LNCAP (cell line): ENCODE measurements around the gene DLGAP4.

Source experiments
- TF ChIP-seq, protein P1 (sequence below): fragments of 450-650 bp; IDR thresholded peaks from 2 replicates; pipeline ENCODE4 v1.5.1; 2017; ENCODE audit warnings: mild to moderate bottlenecking

Gene DLGAP4

DNA sequence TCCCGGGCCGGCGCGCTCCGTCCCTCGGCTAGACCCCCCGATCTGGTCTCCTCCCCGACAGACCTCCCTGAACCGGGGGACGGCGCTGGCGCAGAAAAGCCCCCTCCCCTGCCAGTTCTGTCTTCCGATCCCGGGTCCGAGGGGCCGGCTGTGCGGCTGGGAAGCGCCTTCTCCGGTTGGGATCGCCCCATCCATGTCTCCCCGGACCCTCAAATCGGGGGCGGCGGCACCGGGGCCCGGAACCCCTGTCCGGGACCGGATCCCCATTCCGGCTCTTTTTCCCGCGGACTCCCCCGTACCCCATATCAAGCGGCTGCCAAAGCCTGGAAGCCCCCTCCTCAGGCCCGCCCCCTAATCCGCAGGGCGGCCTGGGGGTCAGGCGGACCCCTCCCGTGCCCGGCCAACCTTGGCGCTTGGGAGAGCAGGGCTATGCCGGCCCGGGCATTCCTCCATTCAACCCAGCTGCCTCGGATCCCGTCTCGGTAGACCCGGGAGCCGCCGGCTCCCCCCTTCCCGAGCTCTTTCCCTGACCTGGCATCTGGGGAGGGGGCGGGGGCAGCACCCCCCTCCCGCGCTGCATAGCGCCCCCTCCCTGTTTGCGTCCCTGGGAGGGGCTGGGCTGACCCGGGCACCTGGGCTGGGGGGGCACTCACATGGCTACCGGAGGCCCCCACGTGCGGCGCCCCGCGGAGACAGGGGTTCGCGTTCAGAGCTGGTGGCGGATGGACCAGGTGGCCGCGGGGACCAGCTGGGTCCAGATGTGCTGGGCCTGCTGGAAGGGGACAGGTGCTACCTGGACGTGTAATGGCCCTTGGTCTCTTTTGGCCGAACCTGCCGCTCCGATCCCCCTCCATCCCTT is 643 bp downstream of the DLGAP4 start:
- TF ChIP-seq, protein P1, sequence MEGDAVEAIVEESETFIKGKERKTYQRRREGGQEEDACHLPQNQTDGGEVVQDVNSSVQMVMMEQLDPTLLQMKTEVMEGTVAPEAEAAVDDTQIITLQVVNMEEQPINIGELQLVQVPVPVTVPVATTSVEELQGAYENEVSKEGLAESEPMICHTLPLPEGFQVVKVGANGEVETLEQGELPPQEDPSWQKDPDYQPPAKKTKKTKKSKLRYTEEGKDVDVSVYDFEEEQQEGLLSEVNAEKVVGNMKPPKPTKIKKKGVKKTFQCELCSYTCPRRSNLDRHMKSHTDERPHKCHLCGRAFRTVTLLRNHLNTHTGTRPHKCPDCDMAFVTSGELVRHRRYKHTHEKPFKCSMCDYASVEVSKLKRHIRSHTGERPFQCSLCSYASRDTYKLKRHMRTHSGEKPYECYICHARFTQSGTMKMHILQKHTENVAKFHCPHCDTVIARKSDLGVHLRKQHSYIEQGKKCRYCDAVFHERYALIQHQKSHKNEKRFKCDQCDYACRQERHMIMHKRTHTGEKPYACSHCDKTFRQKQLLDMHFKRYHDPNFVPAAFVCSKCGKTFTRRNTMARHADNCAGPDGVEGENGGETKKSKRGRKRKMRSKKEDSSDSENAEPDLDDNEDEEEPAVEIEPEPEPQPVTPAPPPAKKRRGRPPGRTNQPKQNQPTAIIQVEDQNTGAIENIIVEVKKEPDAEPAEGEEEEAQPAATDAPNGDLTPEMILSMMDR, result no peak

DNA sequence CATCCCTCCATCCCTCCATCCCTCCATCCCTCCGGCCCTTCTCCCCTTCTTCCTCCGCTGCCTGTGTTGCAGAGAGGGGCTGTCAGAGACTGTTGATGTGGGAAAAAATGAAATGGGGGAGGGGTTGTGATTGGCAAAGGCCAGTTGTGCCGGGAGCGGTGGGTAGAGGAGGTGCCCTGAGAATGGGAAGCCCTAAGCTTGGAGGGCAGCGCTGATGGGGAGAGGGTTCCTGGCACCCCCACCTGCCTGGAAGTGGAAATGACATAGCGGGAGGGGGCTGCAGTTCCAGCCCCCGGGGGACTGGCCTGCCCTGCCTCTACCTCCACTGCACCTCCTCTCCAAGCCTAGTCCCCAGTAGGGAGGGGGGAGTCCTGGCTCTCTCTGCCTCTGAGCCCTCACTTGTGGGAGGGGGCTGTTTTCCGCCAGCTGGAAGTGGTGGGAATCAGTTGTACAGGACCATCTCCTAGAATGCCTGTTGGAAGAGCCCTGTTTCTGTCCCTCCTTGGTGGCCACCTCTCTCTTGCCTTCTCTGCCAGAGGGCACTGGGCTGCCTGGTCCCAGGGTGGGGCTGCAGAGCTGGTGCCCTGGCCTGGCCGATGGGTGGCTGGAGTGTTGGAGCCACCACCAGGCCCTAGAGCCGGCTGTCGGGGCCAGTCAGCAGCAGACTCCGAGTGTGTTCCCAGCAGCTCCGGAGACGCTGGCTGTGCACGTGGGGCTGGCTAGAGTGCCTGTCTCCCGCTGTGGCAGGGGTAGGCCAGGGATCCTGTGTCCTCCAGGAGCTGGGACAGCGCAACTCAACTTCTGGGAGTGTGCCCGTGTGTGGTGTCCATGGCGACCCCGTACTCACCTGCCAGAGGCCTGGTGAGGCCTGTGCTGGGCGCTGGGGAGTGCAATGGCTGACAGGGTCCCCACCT is 1.5 kb downstream of the DLGAP4 start:
- TF ChIP-seq, protein P1, result no peak

DNA sequence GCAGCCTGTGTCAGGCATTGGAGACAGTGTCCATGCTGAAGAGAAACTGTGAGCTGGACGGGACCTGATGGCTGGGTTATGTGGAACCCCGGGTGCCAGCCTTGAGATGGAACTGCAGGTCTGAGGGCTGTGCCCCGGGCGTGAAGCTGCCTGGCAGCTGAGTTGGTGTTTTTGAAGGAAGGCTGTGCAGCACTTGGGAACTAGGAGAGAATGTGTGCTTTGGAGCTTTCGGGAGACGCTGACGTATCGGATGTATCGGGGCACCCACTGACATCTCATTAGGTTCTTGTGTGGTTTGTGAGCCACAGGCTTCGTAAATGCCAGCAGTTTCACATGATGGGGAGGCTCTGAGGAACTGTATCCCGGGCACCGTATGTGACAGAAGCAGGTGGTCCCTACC is 2.2 kb downstream of the DLGAP4 start:
- TF ChIP-seq, protein P1, result no peak

DNA sequence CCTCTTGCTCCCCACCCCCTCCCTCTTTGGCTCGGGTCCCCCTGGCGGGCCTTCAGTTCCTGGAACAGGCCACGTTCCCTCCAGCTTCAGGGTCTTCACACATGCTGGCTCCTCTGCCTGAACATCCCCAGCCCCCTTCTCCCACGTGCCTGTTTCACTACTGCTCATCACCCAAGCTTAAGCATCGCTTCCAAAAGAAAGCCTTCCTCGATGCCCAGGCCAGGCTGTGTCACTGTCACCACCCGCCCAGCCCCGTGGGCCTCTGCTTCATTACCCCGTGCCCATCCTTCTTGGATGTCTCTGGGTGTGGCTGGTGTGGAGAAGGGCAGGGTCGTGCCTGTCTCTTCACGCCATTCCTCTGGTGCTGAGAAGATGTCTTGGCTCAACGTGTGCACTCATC is 2.8 kb downstream of the DLGAP4 start:
- TF ChIP-seq, protein P1, result no peak

DNA sequence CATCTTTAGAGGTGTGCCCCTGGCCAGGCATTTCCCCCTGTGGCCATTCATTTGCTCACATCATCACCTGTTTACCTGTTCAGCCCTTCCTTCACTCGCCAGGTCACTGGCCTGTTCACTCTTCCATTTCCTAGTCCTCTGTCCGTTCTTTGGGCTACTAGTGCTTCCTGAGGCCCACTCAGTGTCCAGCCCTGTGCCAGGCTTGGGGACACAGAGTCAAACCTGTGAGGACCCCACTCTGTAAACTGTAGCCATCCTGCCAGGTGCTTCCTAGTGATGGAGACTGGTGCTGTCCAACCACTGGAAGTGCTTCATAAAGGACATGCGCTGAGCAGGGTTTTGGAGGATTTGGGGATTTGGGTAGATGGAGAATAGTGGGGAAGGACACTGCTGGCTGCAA is 3.5 kb downstream of the DLGAP4 start:
- TF ChIP-seq, protein P1, result no peak

DNA sequence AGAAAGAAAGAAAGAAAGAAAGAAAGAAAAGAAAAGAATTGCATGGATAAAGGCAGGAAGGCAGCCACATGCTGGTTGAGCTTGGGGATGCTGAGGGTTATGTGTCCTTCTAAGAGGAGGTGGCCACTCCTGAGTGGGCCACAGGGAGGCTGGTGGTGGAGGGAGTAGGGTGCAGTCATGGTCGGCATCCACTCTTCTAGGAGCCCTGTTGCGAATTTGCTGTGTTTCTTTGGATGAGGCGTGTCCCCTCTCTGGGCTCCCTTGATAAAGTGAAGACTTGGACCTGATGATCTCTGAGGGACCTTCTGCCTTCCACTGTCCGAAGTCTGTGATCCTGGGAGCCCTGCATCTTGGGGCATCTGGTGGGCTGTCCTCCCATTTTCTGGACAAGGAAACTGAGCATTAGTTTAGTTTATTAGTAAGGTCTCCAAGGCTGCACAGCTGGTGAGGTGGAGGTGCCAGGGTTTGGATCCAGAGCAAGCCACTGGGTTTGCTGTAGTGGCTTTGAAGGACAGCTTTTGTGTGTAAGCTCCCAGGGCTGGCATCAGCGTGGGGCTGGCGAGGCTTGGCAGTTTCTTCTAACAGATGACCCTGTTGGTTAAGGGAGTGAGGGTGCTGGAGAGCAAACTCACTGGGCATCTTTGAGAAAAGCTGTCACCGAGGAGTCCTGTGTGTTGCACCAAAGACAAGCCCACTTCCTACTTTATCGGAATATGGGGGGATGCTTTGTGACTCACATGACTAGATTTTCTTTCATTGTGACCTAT is 4.3 kb downstream of the DLGAP4 start:
- TF ChIP-seq, protein P1, result no peak
